GM12892 (cell line): ENCODE measurements around the gene TMEM134.

Experiments used
- DNase-seq: peaks from one replicate; pipeline ENCODE4 v3.0.0; 2011; ENCODE audit not compliant: insufficient read length
- FAIRE-seq: peaks from 2 replicates; lab custom pipeline; 2011; peaks lifted over from hg19 to GRCh38; lab: Jason Lieb, UNC
- POLR2A ChIP-seq: IDR thresholded peaks from 2 replicates; pipeline ENCODE4 v1.6.1; 2011; ENCODE audit warnings: low read depth, low read length, control low read depth
- POLR2AphosphoS5 ChIP-seq: IDR thresholded peaks from 2 replicates; pipeline ENCODE4 v1.6.1; 2011; ENCODE audit warnings: low read depth, low read length, control low read depth
- TAF1 ChIP-seq: IDR thresholded peaks from 2 replicates; pipeline ENCODE4 v1.6.1; 2011; ENCODE audit warnings: low read depth, mild to moderate bottlenecking, control low read depth, low read length, borderline replicate concordance

The TMEM134 gene

DNA sequence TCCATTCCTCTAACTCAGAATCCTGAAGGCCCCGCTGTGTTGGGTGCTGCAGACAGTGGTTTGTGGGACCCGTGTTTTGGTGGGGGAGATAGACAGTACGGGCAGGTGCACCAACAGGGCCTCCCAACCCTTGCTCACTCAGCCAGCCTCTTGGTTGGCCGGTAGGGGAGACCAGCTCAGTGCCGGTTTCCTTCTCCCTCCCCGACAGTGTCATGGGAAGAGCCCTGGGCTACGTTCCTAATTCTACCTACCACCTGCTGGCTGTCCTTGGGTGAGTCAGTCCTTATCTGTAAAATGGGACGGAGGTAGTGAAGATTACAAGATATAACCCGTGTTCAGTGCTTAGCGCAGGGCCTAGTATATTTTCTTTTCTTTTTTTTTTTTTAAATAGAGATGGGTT, 5.9 kb downstream of the TMEM134 start:
- TF ChIP-seq POLR2AphosphoS5 (no peak), POLR2A (no peak), TAF1 (no peak)
- FAIRE-seq, result no peak
- DNase-seq, result no peak

DNA sequence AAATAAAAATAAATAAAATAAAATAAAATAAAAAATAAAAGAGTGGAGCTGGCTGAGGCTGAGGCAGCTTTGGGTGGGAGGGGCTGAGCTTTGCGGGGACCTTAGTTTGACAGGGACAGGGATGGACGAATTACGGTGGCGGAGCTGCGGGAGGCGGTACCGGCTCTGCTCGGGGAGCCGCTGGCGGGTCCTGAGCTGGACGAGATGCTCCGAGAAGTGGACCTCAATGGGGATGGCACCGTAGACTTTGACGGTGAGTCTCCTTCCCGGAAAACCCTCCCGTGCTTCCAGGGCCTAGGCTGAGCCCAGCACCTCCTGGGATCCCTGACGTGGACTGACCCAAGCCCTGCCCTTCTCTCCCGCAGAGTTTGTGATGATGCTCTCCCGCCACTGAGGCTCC, 10.8 kb downstream of the TMEM134 start:
- no peak for DNase-seq

DNA sequence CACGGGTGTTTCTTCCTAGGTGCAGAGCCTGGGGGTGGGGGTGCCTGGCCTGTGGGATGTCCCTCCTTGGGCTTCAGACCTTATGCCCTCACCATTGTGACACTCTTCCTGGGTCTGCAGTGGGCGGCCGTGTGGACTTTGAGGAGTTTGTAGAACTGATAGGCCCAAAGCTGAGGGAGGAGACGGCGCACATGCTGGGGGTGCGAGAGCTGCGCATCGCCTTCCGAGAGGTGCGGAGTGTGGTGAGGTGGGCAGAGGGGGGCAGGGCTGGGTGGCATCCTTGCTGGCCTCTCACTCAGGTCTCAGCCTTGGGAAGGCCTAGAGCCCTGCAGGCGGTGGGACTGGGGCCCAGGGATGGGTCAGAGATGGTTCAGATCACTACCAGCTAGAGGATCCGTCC, 11.6 kb downstream of the TMEM134 start:
- FAIRE-seq (no peak), DNase-seq (no peak)
- TF ChIP-seq POLR2A (no peak), POLR2AphosphoS5 (no peak), TAF1 (no peak)

More for the DNA sequence above, 10.8 kb downstream of the TMEM134 start:
- TF ChIP-seq POLR2AphosphoS5 (no peak), POLR2A (no peak), TAF1 (no peak)
- FAIRE-seq, result no peak

- FAIRE-seq (no peak), DNase-seq (no peak)
- no peak for TF ChIP-seq TAF1
- no peak for TF ChIP-seq POLR2A
- no peak for TF ChIP-seq POLR2AphosphoS5
Measured at GRCh38 chr11:67456068-67456705, 12.9 kb downstream of the TMEM134 start.

DNA sequence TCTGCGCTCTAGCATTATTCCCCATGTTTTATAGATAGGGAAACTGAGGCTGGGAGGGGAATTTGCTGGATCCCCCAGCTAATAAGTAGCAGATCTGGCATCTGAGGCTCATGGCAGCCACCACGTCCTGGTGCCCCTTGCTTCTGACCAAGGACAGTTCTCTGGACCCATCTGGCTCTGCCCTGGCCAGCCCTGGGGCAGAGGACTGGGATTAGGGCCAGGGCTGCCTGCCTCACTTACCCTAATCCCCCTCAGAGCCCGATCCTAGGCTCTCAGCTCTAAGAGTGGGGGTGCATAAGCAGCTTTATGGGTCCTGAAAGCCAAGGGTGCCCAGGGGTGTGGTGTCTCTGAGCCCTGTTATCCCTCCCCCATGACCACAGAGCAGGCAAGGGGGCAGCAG, 14.0 kb downstream of the TMEM134 start, which contains the start of gene CABP4:
Gene CABP4 (plus strand): TSS at position 301 of the 400 bp plus-strand sequence. CDS start 70 bp downstream, at position 371.
- TF ChIP-seq POLR2A (no peak), TAF1 (no peak), POLR2AphosphoS5 (no peak)
- DNase-seq (no peak), FAIRE-seq (no peak)

DNA sequence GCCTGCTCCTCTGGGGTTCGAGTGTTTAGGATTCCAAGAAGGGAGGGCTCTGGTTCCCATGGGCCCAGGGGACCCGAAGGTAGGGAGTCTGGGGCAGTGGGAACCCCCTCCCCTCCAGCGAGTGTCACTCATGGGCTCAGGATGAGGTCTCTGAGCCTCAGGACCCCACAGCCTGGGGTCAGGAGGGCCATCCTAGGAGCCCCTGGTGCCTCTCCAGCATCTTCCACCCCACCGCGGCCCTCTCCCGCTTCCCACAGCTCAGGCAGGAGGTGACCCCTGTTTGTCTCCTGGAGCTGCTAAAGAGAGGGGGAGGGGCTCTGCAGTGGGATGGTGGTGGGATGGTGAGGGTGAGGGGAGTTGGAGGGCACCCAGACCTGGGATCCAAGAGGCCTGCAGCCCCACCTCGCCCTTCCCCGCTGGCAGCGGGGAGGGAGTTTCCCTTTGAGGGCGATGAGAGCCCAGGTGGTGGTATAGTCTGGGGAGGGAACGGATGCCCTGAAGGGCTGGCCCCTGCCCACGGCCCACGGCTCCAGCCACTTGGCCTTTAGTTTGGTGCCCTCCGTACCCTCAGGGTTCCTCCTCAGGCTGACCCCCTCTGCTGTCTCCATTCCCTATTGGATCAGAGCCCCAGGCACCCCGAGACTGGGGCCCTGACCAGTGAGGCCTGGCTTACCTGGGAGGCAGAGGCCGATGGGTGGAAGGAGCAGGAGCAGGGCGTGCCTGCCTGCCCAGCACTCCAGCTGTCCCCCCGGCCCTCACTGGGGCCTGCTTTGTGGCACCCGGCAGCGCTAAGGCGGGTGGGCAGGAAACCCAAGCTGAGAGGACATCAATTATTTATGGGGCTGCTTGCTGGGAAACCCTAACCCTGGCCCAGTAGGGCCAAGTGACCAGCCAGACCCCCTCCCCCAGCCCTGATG, 15.0 kb downstream of the TMEM134 start:
- no peak for FAIRE-seq
- TF ChIP-seq TAF1 (no peak), POLR2AphosphoS5 (no peak), POLR2A (no peak; the same call in 1 of the 2 replicates)
- no peak for DNase-seq

DNA sequence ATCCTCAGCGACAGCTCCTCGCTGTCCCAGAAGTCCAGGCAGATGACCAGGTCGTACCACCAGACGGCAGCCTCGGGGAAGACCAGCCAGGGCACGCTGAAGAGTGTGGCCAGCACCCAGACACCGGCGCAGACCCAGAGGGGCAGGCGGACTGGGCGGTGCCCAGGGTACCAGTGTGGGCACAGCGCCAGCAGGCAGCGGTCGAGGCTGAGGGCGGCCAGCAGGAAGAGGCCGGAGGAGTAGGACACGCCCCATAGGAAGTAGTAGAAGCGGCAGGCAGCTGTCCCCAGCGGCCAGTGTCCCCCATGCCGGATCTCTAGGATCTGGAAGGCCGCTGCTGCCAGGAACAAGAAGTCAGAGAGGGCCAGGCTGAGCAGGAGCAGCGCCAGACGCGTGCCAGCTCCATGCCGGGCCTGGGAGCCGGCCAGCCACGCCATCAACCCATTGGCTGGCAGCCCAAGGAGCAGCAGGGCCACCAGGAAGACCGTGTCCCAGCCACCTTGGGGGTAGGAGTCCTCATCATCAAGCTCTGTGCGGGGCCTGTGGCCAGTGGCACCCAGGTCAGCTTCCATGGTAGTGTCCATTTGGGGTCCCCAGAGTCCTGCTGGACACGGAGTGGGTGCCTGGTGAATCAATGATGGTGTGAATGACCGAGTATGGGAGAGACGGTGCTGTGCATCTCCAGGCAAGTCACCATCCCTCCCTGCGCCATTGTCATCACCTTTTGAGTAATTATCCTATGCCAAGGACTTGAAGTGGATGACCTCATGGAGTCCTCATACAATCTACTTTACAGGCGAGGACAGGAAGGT, 16.7 kb downstream of the TMEM134 start, which contains the start of gene GPR152:
Gene GPR152 (minus strand): TSS at position 589 of the 812 bp plus-strand sequence. CDS start 5 bp downstream, at position 584.
- DNase-seq, result no peak
- TF ChIP-seq POLR2AphosphoS5, result no peak
- no peak for TF ChIP-seq POLR2A
- no peak for TF ChIP-seq TAF1
- peak; percentile 30 for FAIRE-seq

GRCh38 chr11:67451658-67451976, 17.4 kb downstream of the TMEM134 start:
- no peak for FAIRE-seq
- TF ChIP-seq POLR2A (0 out of 2 replicates have a peak, but pooled peaks have one; percentile 4), POLR2AphosphoS5 (no peak), TAF1 (no peak)
- no peak for DNase-seq

- no peak for DNase-seq
- no peak for FAIRE-seq
- TF ChIP-seq POLR2AphosphoS5 (no peak), TAF1 (no peak), POLR2A (no peak)
Measured at GRCh38 chr11:67450796-67451657, 18.0 kb downstream of the TMEM134 start.
